ENCODE measurements around the gene ATOH8. TPM values are rescaled to one million over a fixed set of nuclear protein-coding genes. Genes with fewer than 3 reads are reported as not detected.

The ATOH8 gene
- total RNA-seq, 1 donor from 2014 or later = not detected

- no peak for TF ChIP-seq CTCF (IDR thresholded peaks at IDR 0.05)
- Mint-ChIP-seq H3K27ac (no peak overlapping the region), H3K27me3 (peaks cover 16% of the 10 kb centered on the region), H3K4me3 (no peak overlapping the region), H3K36me3 (ENCODE audit: low read depth) (no peaks in the 10 kb centered on the region), H3K4me1 (peaks cover 2% of the 10 kb centered on the region), H3K9me3 (peaks cover 6% of the 10 kb centered on the region)
- ATAC-seq (ENCODE audit: low read depth) (no peak), DNase-seq (no peak)
- POLR2A ChIA-PET = interaction anchor here (0.5 kb wide), 1 partner anchor 62 kb away, joined by 7 read pairs; no protein-coding TSS in a partner anchor
- intact Hi-C loops (cut with micrococcal nuclease) = no loop called here
- CTCF ChIA-PET = interaction anchor here (0.6 kb wide), 1 partner anchor 141 kb away, joined by 7 read pairs; no protein-coding TSS in a partner anchor
Observed at GRCh38 chr2:85806358-85807118, 52.7 kb downstream of the ATOH8 start.

- ATAC-seq (ENCODE audit: low read depth) = no peak
- Mint-ChIP-seq H3K27me3 (peaks cover 15% of the 10 kb centered on the region), H3K4me1 (peaks cover 2% of the 10 kb centered on the region), H3K9me3 (peaks cover 3% of the 10 kb centered on the region), H3K36me3 (ENCODE audit: low read depth) (no peaks in the 10 kb centered on the region), H3K4me3 (no peak overlapping the region), H3K27ac (no peak overlapping the region)
- intact Hi-C loops (cut with micrococcal nuclease) = no loop called here
- CTCF ChIA-PET = interaction anchor here (0.9 kb wide), 1 partner anchor 79 kb away, joined by 3 read pairs; no protein-coding TSS in a partner anchor
- no peak for DNase-seq
- POLR2A ChIA-PET = no interaction called here
- TF ChIP-seq CTCF (IDR thresholded peaks at IDR 0.05) = no peak
Observed at GRCh38 chr2:85807756-85808155, 54.0 kb downstream of the ATOH8 start.

DNA sequence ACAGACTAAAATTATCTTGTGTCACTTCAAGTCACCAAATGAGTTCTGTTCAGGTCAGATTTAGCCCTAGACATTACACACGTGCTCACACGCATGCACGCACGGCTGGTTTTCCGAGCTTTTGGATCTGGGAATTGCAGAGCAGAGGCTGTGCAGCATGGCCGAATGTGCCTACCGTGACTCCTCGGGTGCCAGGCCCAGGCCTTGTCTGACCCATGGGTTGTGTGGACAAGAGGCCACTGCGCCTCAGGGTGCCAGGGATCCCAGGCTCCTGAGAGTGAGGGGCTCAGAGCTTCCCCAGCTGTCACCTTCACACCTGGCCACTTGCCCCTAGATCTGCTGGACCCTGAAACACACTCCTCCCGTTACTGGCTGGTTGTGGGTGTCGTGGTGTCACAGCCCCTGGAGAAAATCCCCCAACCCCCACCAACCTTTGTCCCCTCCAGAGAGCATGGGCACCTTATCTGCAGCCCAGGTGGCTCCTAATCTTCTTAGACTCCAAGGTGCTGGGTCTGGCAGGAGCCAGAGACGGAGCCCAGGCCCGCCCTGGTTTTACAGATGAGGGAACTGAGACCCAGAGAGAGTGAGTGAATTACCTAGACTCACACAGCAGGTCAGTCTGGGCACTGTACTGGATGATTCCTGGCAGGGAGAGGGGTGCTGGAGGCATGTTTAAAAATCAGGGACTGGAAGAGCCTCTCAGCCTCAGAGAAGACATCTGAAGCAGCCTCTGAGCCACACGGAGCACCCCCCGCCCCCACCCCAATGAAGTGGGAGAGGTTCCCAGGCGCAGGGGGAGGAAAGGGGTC, 56.8 kb downstream of the ATOH8 start:
- H3K4me3 Mint-ChIP-seq = no peak overlapping the region
- DNase-seq (no peak), ATAC-seq (ENCODE audit: low read depth) (no peak)
- no peaks in the 10 kb centered on the region for H3K36me3 Mint-ChIP-seq (ENCODE audit: low read depth)
- H3K9me3 Mint-ChIP-seq = peaks cover 2% of the 10 kb centered on the region
- TF ChIP-seq CTCF (IDR thresholded peaks at IDR 0.05) = no peak
- ChIA-PET POLR2A (no interaction called here), CTCF (no interaction called here)
- peaks cover 16% of the 10 kb centered on the region for H3K27me3 Mint-ChIP-seq
- no peak overlapping the region for H3K27ac Mint-ChIP-seq
- intact Hi-C loops (cut with micrococcal nuclease) = no loop called here
- peaks cover 3% of the 10 kb centered on the region for H3K4me1 Mint-ChIP-seq

GRCh38 chr2:85811180-85812093, 57.6 kb downstream of the ATOH8 start:
- no peaks in the 10 kb centered on the region for H3K9me3 Mint-ChIP-seq
- no peaks in the 10 kb centered on the region for H3K36me3 Mint-ChIP-seq (ENCODE audit: low read depth)
- CTCF ChIA-PET = interaction anchor here (0.9 to 4.7 kb wide), 5 partner anchors 75 to 269 kb away, joined by 3 to 77 read pairs (median 4); no protein-coding TSS in a partner anchor
- peaks cover 18% of the 10 kb centered on the region for H3K27me3 Mint-ChIP-seq
- H3K4me3 Mint-ChIP-seq = no peak overlapping the region
- H3K4me1 Mint-ChIP-seq = peaks cover 3% of the 10 kb centered on the region
- ATAC-seq (ENCODE audit: low read depth) = no peak
- TF ChIP-seq CTCF (IDR thresholded peaks at IDR 0.05) = no peak
- H3K27ac Mint-ChIP-seq = no peak overlapping the region
- intact Hi-C loops (cut with micrococcal nuclease) = no loop called here
- POLR2A ChIA-PET = interaction anchor here (0.6 kb wide), 1 partner anchor 181 kb away, joined by 8 read pairs; no protein-coding TSS in a partner anchor
- DNase-seq = no peak
